MM.1S (cell line): ENCODE results near the gene CACNA1G.

Experiments
- CTCF ChIP-seq: fragments of 300-600 bp; sonication (generic); IDR thresholded peaks from 2 replicates; pipeline ENCODE4 v1.5.1; 2016; ENCODE audit warnings: antibody characterized with exemption, low read length, mixed read lengths
- EZH2phosphoT487 ChIP-seq: fragments of 300-600 bp; sonication (generic); IDR thresholded peaks from 2 replicates; pipeline ENCODE4 v1.6.1; 2018; ENCODE audit warnings: antibody characterized with exemption, low read length

- no peak for TF ChIP-seq CTCF
- TF ChIP-seq EZH2phosphoT487: no peak
These were observed 55.3 kb downstream of the CACNA1G start for GRCh38 chr17:50615828-50616227.
